H9 (cell line): ENCODE measurements around the gene PFDN2. TPM values are rescaled to one million over a fixed set of nuclear protein-coding genes. Genes with fewer than 3 reads are reported as not detected.

Source experiments
- DNase-seq: peaks from one replicate; pipeline ENCODE4 v3.0.0-alpha.2; 2017
- H2AFZ ChIP-seq: one replicate; pipeline ENCODE4 v1.6.1; 2013; ENCODE audit warnings: mild to moderate bottlenecking, low read length, control low read depth, moderate library complexity
- H2AK5ac ChIP-seq: 2 replicates; pipeline ENCODE4 v1.6.1; 2013; ENCODE audit warnings: low read length, control low read depth, mixed read lengths; ENCODE audit not compliant: insufficient read length
- H2BK120ac ChIP-seq: one replicate; pipeline ENCODE4 v1.6.1; 2013; ENCODE audit warnings: low read depth, mild to moderate bottlenecking, low read length, control low read depth, inconsistent platforms; ENCODE audit not compliant: poor library complexity, severe bottlenecking
- H2BK12ac ChIP-seq: 2 replicates; pipeline ENCODE4 v1.6.1; 2013; ENCODE audit warnings: low read length, control low read depth, mixed read lengths, low read depth; ENCODE audit not compliant: insufficient read length
- H2BK15ac ChIP-seq: 2 replicates; pipeline ENCODE4 v1.6.1; 2013; ENCODE audit warnings: low read depth, low read length, control low read depth
- H2BK20ac ChIP-seq: one replicate; pipeline ENCODE4 v1.6.1; 2013; ENCODE audit warnings: low read depth, mild to moderate bottlenecking, low read length, control low read depth, inconsistent platforms; ENCODE audit not compliant: poor library complexity, severe bottlenecking
- H2BK5ac ChIP-seq: 2 replicates; pipeline ENCODE4 v1.6.1; 2013; ENCODE audit warnings: low read length, control low read depth, mixed read lengths; ENCODE audit not compliant: insufficient read length
- H3K14ac ChIP-seq: 2 replicates; pipeline ENCODE4 v1.6.1; 2013; ENCODE audit warnings: low read length, control low read depth; ENCODE audit not compliant: insufficient read depth
- H3K18ac ChIP-seq: 2 replicates; pipeline ENCODE4 v1.6.1; 2013; ENCODE audit warnings: low read depth, mild to moderate bottlenecking, mixed read lengths, low read length, control low read depth; ENCODE audit not compliant: insufficient read length
- H3K23ac ChIP-seq: 2 replicates; pipeline ENCODE4 v1.6.1; 2013; ENCODE audit warnings: low read length, control low read depth, mixed read lengths, low read depth; ENCODE audit not compliant: insufficient read length
- H3K23me2 ChIP-seq: 2 replicates; pipeline ENCODE4 v1.6.1; 2013; ENCODE audit warnings: low read depth, mild to moderate bottlenecking, mixed read lengths, low read length, control low read depth; ENCODE audit not compliant: insufficient read length, poor library complexity, severe bottlenecking
- H3K27ac ChIP-seq: 2 replicates; pipeline ENCODE4 v1.5.1; 2013; ENCODE audit warnings: low read length, control low read depth, mixed read lengths, low read depth; ENCODE audit not compliant: insufficient read length
- H3K27me3 ChIP-seq: 2 replicates; pipeline ENCODE4 v1.6.1; 2013; ENCODE audit warnings: low read length, control low read depth, inconsistent platforms; ENCODE audit not compliant: insufficient read depth
- H3K4ac ChIP-seq: 2 replicates; pipeline ENCODE4 v1.6.1; 2013; ENCODE audit warnings: low read depth, mild to moderate bottlenecking, control low read depth, inconsistent platforms, low read length, moderate library complexity
- H3K4me1 ChIP-seq: 2 replicates; pipeline ENCODE4 v1.6.1; 2013; ENCODE audit warnings: low read length, control low read depth, inconsistent platforms; ENCODE audit not compliant: insufficient read depth
- H3K4me2 ChIP-seq: 2 replicates; pipeline ENCODE4 v1.6.1; 2013; ENCODE audit warnings: low read length, control low read depth, mixed read lengths; ENCODE audit not compliant: insufficient read length, insufficient read depth
- H3K56ac ChIP-seq: 2 replicates; pipeline ENCODE4 v1.6.1; 2013; ENCODE audit warnings: low read depth, mild to moderate bottlenecking, mixed read lengths, low read length, control low read depth; ENCODE audit not compliant: insufficient read length
- H3K79me1 ChIP-seq: 2 replicates; pipeline ENCODE4 v1.6.1; 2013; ENCODE audit warnings: low read depth, mild to moderate bottlenecking, moderate library complexity, low read length, control low read depth, inconsistent platforms; ENCODE audit not compliant: insufficient read depth, poor library complexity, severe bottlenecking
- H3K79me2 ChIP-seq: 2 replicates; pipeline ENCODE4 v1.6.1; 2013; ENCODE audit warnings: low read length, control low read depth, inconsistent platforms; ENCODE audit not compliant: insufficient read depth
- H3K9ac ChIP-seq: 2 replicates; pipeline ENCODE4 v1.6.1; 2013; ENCODE audit warnings: low read length, control low read depth, mixed read lengths; ENCODE audit not compliant: insufficient read length; ENCODE audit errors: extremely low read depth
- H3K9me3 ChIP-seq: one replicate; pipeline ENCODE4 v1.6.1; 2013; ENCODE audit warnings: low read depth, low read length, inconsistent platforms; ENCODE audit not compliant: control insufficient read depth
- H3T11ph ChIP-seq: one replicate; pipeline ENCODE4 v1.6.1; 2013; ENCODE audit warnings: mild to moderate bottlenecking, low read length, control low read depth, inconsistent platforms
- H4K20me1 ChIP-seq: one replicate; pipeline ENCODE4 v1.6.1; 2013; ENCODE audit not compliant: control insufficient read depth, insufficient read length, insufficient read depth
- H4K5ac ChIP-seq: 2 replicates; pipeline ENCODE4 v1.6.1; 2013; ENCODE audit warnings: low read depth, mild to moderate bottlenecking, mixed read lengths, low read length, control low read depth; ENCODE audit not compliant: insufficient read length
- H4K8ac ChIP-seq: replicated peaks from 2 replicates; pipeline ENCODE4 v1.6.1; 2013; ENCODE audit warnings: low read length, control low read depth, mixed read lengths, low read depth; ENCODE audit not compliant: insufficient read length
- H4K91ac ChIP-seq: 2 replicates; pipeline ENCODE4 v1.6.1; 2013; ENCODE audit warnings: low read depth, mild to moderate bottlenecking, moderate library complexity, mixed read lengths, low read length, control low read depth; ENCODE audit not compliant: insufficient read length
- H3K27ac Mint-ChIP-seq, 3 experiments: 2 replicates in 2 of 3; 3 replicates in 1 of 3; pipeline ENCODE4 v1.8.0; 2020 to 2021; ENCODE audit warnings: mixed read lengths in 3 of 3, mild to moderate bottlenecking in 1 of 3, moderate library complexity in 1 of 3
- H3K27me3 Mint-ChIP-seq: 2 replicates; pipeline ENCODE4 v1.8.0; 2021; ENCODE audit warnings: low read depth, mild to moderate bottlenecking, moderate library complexity, mixed read lengths
- H3K36me3 Mint-ChIP-seq, 3 experiments: 2 replicates in 2 of 3; 3 replicates in 1 of 3; pipeline ENCODE4 v1.8.0; 2020 to 2021; ENCODE audit warnings: low read depth in 3 of 3, mixed read lengths in 3 of 3; ENCODE audit not compliant: insufficient read depth in 1 of 3
- H3K4me1 Mint-ChIP-seq, 2 experiments: 2 replicates each; pipeline ENCODE4 v1.8.0; 2020; ENCODE audit warnings: mixed read lengths in 2 of 2
- H3K4me3 Mint-ChIP-seq, 2 experiments: 2 replicates in 1 of 2; 3 replicates in 1 of 2; pipeline ENCODE4 v1.8.0; 2020 to 2021; ENCODE audit warnings: mild to moderate bottlenecking in 2 of 2, mixed read lengths in 2 of 2, moderate library complexity in 1 of 2
- H3K9me3 Mint-ChIP-seq, 2 experiments: 2 replicates in 1 of 2; 3 replicates in 1 of 2; pipeline ENCODE4 v1.8.0; 2020; ENCODE audit warnings: mild to moderate bottlenecking in 2 of 2, mixed read lengths in 2 of 2, moderate library complexity in 1 of 2
- CTCF ChIP-seq: fragments of 200-600 bp; sonication (generic); conservative IDR thresholded peaks from 3 replicates; pipeline ENCODE4 v1.8.0; 2021; ENCODE audit warnings: antibody characterized with exemption, mild to moderate bottlenecking
- WGBS: extraction: QIAGEN DNeasy Blood & Tissue Kit; methylation state at CpG from one replicate; pipeline ENCODE4 v1.1.7; 2013; ENCODE audit warnings: missing lambda C conversion rate, low lambda C conversion rate, mixed read lengths; ENCODE audit not compliant: insufficient read length; ENCODE audit errors: extremely low coverage; 5-methylcytosine and 5-hydroxymethylcytosine counted together
- total RNA-seq: library from RNA; stranded (reverse); gene quantifications from 2 replicates; pipeline ENCODE4 v1.2.1, GENCODE V29; 2021

The PFDN2 gene
- total RNA-seq, 1 experiment from 2014 or later, result 71.8 TPM

GRCh38 chr1:161069241-161069640 is 48.6 kb downstream of the PFDN2 start:
- Histone ChIP-seq H4K91ac (no peak overlapping the region), H3K4me2 (no peak overlapping the region), H3K18ac (no peak overlapping the region), H2BK120ac (no peak overlapping the region), H4K20me1 (no peaks in the 10 kb centered on the region), H3K23ac (no peak overlapping the region), H3K27me3 (no peaks in the 10 kb centered on the region), H3K4me1 (no peaks in the 10 kb centered on the region), H2BK15ac (no peak overlapping the region), H2AK5ac (no peak overlapping the region), H4K8ac (no peak overlapping the region), H3K79me1 (no peaks in the 10 kb centered on the region), H2BK5ac (no peak overlapping the region), H3K27ac (no peak overlapping the region), H2BK12ac (no peak overlapping the region), H4K5ac (no peak overlapping the region), H3K9me3 (no peaks in the 10 kb centered on the region), H3T11ph (no peak overlapping the region), H3K4ac (no peak overlapping the region), H3K79me2 (no peaks in the 10 kb centered on the region), H3K56ac (no peak overlapping the region), H2AFZ (no peak overlapping the region), H2BK20ac (no peak overlapping the region), H3K23me2 (no peaks in the 10 kb centered on the region), H3K9ac (no peak overlapping the region), H3K14ac (no peak overlapping the region)
- H3K27ac Mint-ChIP-seq, result peak overlapping the region in 1 of 3 experiments; percentile 72; a peak in 1 of 7 replicates
- H3K27me3 Mint-ChIP-seq, result peaks cover 15% of the 10 kb centered on the region
- DNase-seq, result no peak
- H3K36me3 Mint-ChIP-seq, result no peaks in the 10 kb centered on the region
- H3K4me1 Mint-ChIP-seq, result peaks cover 6 to 13% of the 10 kb centered on the region in 2 experiments
- H3K9me3 Mint-ChIP-seq, result no peaks in the 10 kb centered on the region; a peak in 1 of 5 replicates
- H3K4me3 Mint-ChIP-seq, result peak overlapping the region in 1 of 2 experiments; percentile 42; a peak in 2 of 5 replicates
- no CpG with 5 or more reads among the region's 9 CpGs for WGBS
- no peak for TF ChIP-seq CTCF
